GM21737 (cell line): ENCODE results near the gene MICALL2.

Experiments used
- ATAC-seq: cut with Tn5 transposase; IDR thresholded peaks from one replicate; pipeline ENCODE4 v1.9.1; 2021; ENCODE audit warnings: mild to moderate bottlenecking, moderate library complexity; ENCODE audit not compliant: unreplicated experiment

MICALL2 gene

DNA sequence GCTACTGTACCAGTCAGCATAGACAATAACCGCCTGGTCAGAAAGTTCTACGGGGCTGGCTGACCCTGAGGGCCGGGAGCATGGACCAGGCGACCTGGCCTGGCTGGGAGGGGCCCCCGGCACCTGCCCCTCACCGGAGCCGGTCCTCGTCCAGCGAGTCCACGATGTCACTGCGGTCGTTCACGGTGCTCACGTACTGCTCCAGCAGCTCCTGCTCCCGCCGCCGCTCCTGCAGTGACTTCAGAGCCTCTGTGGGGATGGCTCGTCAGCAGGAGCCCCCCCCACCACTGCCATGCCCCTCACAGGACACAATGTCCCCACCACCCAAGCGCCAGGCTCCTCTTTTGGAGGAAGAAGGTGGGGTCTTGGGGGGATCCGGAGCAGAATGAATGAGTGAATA is 22.7 kb downstream of the MICALL2 start:
- ATAC-seq: no peak

DNA sequence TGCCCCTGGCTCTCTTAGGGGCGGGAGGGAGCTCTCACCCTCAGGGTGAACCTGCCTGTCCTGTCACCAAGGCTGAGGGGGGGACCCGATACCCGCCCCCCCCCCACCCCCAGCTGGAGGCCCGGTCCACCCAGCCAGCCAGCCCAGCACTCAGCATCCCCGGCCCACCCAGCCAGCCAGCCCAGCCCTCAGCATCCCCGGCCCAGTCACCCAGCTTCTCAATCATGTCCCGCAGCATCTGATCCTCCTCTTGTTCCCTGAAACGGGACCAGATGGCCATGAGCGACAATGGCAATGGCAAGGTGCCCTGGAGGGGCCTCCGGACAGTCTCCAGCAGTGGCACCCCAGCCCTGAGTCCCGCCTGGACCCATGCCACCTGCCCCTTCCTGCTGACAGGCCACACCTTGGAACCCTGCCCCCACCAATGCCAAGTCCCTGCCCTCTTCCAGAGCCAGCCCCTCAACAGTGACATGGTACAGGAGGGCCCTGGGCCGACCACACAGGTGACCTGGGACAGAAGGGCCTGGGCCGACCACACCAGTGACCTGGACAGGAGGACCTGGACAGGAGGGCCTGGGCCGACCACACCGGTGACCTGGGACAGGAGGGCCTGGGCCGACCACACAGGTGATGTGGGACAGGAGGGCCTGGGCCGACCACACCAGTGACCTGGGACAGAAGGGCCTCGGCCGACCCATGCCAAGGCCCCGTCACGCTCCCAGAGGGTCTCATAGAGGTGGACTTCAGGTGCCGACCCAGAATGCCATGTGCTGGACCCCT is 24.2 kb downstream of the MICALL2 start:
- ATAC-seq: no peak

- ATAC-seq: no peak
Observed at GRCh38 chr7:1434165-1434718, 25.0 kb downstream of the MICALL2 start.

GRCh38 chr7:1433128-1433920 is 25.9 kb downstream of the MICALL2 start:
- no peak for ATAC-seq

DNA sequence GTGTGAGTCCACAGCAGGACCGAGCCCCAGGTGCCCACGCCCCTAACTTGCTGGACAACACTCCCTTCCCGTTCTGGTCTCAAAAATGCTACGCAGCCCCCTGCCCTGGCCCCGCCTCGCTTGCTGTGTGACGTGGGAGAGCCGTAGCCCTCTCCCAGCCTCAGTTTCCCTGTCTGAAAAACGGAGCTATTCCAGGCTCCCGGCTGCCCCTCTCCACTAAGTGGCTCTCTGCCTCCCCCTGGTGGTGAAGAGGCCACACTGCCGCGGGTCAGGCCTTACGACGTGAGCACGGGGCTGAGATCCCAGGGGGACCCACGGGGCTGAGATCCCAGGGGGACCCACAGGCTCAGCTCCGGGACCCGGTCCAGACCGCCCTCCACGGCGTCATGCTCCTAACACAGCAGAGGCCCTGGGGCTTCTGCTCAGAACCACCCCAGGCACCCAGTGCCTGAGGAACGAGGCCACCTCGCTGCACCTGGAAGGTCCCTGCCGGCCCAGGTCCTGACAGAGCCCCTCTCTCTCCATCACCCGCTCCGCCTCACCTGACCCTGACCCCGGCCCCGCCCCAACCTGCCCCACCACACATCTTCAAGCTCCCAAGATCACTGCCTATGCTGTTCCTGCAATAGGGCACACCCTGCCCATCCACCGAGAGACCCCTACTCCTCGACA is 26.7 kb downstream of the MICALL2 start:
- ATAC-seq: no peak

GRCh38 chr7:1431634-1432380 is 27.5 kb downstream of the MICALL2 start:
- ATAC-seq: no peak

DNA sequence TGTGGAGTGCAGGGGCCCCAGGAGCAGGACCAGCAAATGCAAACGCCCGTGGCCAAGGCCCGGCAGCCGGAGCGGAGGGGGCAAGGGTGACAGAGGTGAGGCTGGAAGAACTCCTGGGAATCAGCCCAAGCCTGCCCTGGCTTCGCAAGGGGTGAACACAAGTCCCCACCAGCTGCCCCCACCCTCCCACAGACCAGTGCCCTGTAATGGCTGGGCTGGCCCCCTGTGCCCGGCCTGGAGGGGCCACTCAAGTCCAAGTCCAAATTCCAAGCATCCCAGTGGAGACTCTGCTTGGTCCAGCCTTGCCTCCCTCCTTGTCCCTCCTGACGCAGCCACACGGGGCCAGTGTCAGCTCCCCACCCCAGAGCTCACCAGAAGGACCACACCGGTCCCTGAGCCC is 28.0 kb downstream of the MICALL2 start:
- no peak for ATAC-seq

DNA sequence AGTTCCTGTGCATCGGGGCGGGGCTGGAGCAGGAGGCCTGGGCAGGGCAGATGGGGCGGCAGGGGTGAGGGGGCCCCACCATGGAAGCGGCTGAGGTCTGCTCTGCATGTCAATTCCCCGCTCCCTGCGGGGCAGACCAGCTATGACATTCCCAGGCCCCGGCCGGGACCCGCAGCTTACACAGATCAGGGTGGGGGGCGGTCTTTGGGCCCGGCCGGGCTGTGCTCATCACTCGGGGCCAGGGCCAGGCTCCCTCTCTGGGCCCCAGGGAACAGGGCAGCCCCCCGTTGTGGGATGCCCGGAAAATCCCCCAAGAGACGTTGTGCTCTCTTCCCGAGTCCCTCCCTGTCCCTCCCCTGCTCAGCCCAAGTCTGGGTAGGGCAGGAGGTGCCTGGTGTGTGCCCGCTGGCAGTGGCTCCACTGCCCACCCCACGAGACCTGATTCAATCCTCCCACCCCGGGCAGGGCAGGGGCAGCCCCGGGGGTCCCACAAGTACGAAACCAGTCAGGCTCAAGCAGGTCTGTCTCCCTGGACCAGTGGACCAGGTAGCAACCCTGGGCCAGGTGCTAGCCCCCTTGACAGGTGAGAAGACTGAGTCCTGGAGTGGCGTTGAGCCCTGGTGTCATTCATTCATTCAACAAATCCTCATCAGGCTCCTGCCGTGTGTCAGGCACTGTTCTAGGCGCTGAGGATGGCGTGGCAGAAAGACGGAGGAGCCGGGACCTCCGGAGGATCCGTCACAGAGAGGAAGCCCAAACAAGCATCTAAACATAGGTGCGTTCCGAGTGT is 29.0 kb downstream of the MICALL2 start:
- ATAC-seq: no peak

DNA sequence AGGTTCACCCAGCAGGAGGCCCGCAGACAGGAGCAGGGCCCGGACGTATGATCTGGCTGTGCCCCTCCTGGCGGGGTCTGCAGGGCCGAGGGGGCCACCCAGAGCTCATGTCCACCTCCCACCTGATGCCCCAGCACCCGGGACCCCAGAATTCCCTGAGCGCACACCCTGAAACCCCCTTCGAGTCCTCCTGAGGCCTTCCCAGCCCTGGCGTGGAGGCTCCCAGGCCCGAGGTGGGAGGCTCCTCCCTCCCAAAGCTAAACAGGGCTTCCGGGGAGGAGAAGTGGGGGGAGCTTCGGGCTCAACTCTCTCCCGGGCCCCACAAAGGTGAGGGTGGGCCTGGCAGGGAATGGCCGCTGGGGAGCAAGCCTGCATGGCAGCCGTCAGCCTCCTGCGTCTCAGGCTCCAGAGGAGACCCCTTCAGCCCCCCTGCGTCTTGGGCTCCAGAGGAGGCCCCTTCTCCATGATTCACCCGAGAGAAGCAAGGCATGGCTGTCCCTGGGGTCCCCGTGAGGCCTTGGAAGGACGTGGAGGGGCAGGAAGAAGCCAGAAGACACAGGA is 30.2 kb downstream of the MICALL2 start:
- no peak for ATAC-seq

DNA sequence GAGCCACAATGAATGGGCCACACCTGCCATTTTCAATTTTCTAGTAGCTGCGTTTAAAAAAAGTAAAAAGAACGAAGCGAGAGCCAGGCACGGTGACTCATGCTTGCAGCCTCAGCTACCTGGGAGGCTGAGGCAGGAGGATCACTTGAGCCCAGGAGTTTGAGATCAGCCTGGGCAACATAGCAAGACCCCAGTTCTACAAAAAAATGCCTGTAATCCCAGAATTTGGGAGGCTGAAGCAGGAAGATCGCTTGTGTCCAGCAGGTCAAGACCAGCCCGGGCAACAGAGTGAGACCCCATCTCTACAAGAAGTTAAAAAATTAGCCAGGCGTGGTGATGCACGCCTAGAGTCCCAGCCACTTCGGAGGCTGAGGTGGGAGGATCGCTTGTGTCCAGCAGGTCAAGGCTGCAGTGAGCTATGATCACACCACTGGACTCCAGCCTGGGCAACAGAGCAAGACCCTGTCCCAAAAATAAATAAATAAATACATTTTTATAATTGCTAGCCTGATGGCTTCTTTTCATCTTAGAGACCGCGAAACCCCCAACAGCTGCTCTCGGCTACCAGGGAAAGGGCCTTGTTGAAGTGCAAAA is 32.1 kb downstream of the MICALL2 start:
- ATAC-seq: no peak

- no peak for ATAC-seq
Observed at GRCh38 chr7:1426474-1426873, 32.8 kb downstream of the MICALL2 start.

DNA sequence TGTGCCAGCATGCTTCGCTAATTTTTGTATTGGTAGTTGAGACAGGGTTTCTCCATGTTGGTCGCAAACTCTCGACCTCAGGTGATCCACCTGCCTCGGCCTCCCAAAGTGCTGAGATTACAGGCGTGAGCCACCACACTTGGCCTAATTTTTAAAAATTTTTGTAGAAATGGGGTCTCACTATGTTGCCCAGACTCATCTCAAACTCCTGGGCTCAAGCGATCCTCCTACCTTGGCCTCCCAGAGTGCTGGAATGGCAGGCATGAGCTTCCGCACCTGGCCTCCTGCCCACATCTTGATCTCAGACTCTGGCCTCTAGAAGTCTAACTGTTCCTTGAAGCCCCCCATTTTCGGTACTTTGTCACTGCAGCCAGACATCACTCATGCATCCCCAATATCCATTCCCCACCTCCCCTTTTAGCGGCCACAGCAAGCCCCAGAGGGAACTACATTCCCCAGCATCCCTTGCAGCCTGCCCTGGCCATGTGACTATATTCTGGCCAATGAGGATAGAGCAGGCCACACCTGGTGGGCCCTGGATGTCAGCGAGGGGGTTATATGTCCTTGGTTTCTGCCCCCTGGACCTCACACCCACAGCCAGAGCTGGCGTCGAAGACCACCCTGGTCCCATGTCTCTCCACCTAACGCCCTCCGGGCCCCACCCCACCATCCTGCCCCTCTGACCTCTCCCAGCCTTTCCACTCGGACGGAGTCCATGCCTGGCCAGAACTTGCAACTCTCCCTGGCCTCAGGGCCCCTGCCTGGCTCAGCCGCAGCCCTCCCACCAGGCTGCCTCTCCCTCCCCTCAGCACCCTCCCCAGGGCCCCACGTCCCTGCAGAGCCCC is 33.8 kb downstream of the MICALL2 start:
- ATAC-seq: no peak

DNA sequence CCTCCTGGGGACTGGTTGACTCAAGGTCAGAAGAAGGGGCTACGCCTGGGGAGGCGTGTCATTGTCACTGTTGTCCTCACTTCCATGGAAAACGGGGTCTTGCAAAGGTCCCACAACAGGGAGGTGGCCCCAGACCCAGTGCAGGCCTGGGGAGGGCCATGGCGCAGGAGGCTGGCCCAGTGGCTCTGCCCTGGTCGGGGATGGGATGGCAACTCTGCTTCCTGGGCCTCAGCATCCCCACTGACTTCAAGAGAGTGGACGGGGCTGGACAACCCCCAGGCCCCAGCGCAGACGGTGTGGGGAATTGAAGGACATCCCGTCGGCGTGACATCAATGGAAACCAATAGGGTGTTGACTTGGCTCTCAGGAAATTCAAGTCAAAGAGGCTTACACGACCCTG is 35.2 kb downstream of the MICALL2 start:
- ATAC-seq: no peak

- no peak for ATAC-seq
Observed at GRCh38 chr7:1423264-1423811, 35.9 kb downstream of the MICALL2 start.

GRCh38 chr7:1422512-1423263 is 36.6 kb downstream of the MICALL2 start:
- ATAC-seq: no peak

DNA sequence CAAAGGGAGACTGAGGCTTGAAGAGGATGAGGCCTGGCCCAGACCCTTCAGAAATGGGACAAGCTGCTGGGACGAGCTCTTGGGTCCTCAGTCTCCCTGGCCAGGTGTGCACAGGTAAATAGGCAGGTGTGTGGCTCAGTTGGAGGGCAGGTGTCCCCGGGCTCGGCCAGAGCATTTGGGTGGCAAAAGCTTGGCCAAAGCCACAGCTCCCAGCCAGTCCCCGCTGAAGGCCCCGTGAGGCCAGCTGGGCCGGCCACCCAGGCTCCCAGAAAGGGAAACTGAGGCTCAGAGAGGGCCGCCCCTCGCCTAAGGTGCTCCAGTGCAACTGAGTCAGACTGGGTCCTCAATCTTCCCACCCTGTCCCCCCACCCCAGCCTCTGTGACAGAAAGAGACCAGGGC is 37.3 kb downstream of the MICALL2 start:
- ATAC-seq: no peak

- ATAC-seq: no peak
Observed at GRCh38 chr7:1421020-1421790, 38.1 kb downstream of the MICALL2 start.
